T-helper 17 cell (primary cell): ENCODE results near the gene GRHL1. TPM values are rescaled to one million over a fixed set of nuclear protein-coding genes. Genes with fewer than 3 reads are reported as not detected.

Source experiments
- ATAC-seq: fragments of 150-1000 bp; cut with Tn5 transposase; 2 replicates; pipeline ENCODE4 v1.10.0; 2021; ENCODE audit warnings: mild to moderate bottlenecking, moderate library complexity
- DNase-seq, 3 donors: peaks; one replicate each; pipeline versions ENCODE4 v3.0.0 to v3.0.0-alpha.2; 2020 to 2021
- H3K9me3 ChIP-seq: one replicate; pipeline ENCODE4 v1.7.0; 2013; ENCODE audit warnings: low read length, mild to moderate bottlenecking; ENCODE audit not compliant: control insufficient read depth, poor library complexity, severe bottlenecking
- H3K27ac Mint-ChIP-seq: one replicate; pipeline ENCODE4 v1.8.0; 2022; ENCODE audit warnings: mild to moderate bottlenecking, moderate library complexity, mixed read lengths
- H3K27me3 Mint-ChIP-seq: one replicate; pipeline ENCODE4 v1.8.0; 2022; ENCODE audit warnings: mixed read lengths
- H3K36me3 Mint-ChIP-seq: one replicate; pipeline ENCODE4 v1.8.0; 2022; ENCODE audit warnings: low read depth, mixed read lengths
- H3K4me1 Mint-ChIP-seq: one replicate; pipeline ENCODE4 v1.8.0; 2022; ENCODE audit warnings: mild to moderate bottlenecking, mixed read lengths
- H3K4me3 Mint-ChIP-seq: one replicate; pipeline ENCODE4 v1.8.0; 2022; ENCODE audit warnings: mild to moderate bottlenecking, moderate library complexity, mixed read lengths
- total RNA-seq, 4 donors: library from RNA in 2 of 4; stranded (reverse) in 2 of 4; gene quantifications; one replicate each; pipeline ENCODE4 v1.2.3 and lab custom pipeline; 2022 to 2026

The GRHL1 gene
- total RNA-seq, 2 donors from 2014 or later, result 0.60 to 3.7 TPM

- ATAC-seq (no peak), DNase-seq (no peak)
- Mint-ChIP-seq H3K4me1 (peaks cover 14% of the 10 kb centered on the region), H3K36me3 (peaks cover 2% of the 10 kb centered on the region), H3K27me3 (peaks cover 47% of the 10 kb centered on the region), H3K4me3 (peak overlapping the region; percentile 94), H3K27ac (no peak overlapping the region)
- H3K9me3 ChIP-seq, result no peaks in the 10 kb centered on the region
Observed at GRCh38 chr2:9952286-9952737, 819 bp downstream of the GRHL1 start.

GRCh38 chr2:9952856-9953503, 1.5 kb downstream of the GRHL1 start:
- Mint-ChIP-seq H3K4me1 (peaks cover 14% of the 10 kb centered on the region), H3K4me3 (peak overlapping the region; percentile 94), H3K27me3 (peaks cover 51% of the 10 kb centered on the region), H3K27ac (no peak overlapping the region), H3K36me3 (peaks cover 2% of the 10 kb centered on the region)
- H3K9me3 ChIP-seq, result no peaks in the 10 kb centered on the region
- ATAC-seq, result no peak
- no peak for DNase-seq

- Mint-ChIP-seq H3K27ac (no peak overlapping the region), H3K36me3 (peaks cover 2% of the 10 kb centered on the region), H3K27me3 (peaks cover 44% of the 10 kb centered on the region), H3K4me3 (no peak overlapping the region), H3K4me1 (peaks cover 14% of the 10 kb centered on the region)
- no peak for DNase-seq
- no peak for ATAC-seq
- H3K9me3 ChIP-seq, result no peaks in the 10 kb centered on the region
Observed at GRCh38 chr2:9954136-9954535, 2.6 kb downstream of the GRHL1 start.

- ATAC-seq (no peak), DNase-seq (no peak)
- H3K9me3 ChIP-seq, result no peaks in the 10 kb centered on the region
- Mint-ChIP-seq H3K4me3 (no peak overlapping the region), H3K27ac (no peak overlapping the region), H3K27me3 (peaks cover 27% of the 10 kb centered on the region), H3K4me1 (peaks cover 5% of the 10 kb centered on the region), H3K36me3 (peaks cover 2% of the 10 kb centered on the region)
Observed at GRCh38 chr2:9958057-9958456, 6.6 kb downstream of the GRHL1 start.

- H3K27me3 Mint-ChIP-seq, result peaks cover 18% of the 10 kb centered on the region
- peaks cover 5% of the 10 kb centered on the region for H3K4me1 Mint-ChIP-seq
Observed at GRCh38 chr2:9959262-9959661, 7.8 kb downstream of the GRHL1 start.

GRCh38 chr2:9961013-9961412, 9.5 kb downstream of the GRHL1 start:
- H3K27ac Mint-ChIP-seq, result no peak overlapping the region
- H3K36me3 Mint-ChIP-seq, result peaks cover 2% of the 10 kb centered on the region
- peaks cover 10% of the 10 kb centered on the region for H3K4me1 Mint-ChIP-seq
- DNase-seq (no peak), ATAC-seq (no peak)
- peaks cover 11% of the 10 kb centered on the region for H3K27me3 Mint-ChIP-seq
- no peak overlapping the region for H3K4me3 Mint-ChIP-seq
- no peaks in the 10 kb centered on the region for H3K9me3 ChIP-seq

More at GRCh38 chr2:9959262-9959661, 7.8 kb downstream of the GRHL1 start:
- H3K9me3 ChIP-seq, result no peaks in the 10 kb centered on the region
- Mint-ChIP-seq H3K27ac (no peak overlapping the region), H3K4me3 (no peak overlapping the region), H3K36me3 (peaks cover 2% of the 10 kb centered on the region)
- DNase-seq (no peak), ATAC-seq (no peak)

- Mint-ChIP-seq H3K4me3 (no peak overlapping the region), H3K4me1 (peaks cover 10% of the 10 kb centered on the region), H3K27ac (no peak overlapping the region), H3K27me3 (peaks cover 5% of the 10 kb centered on the region), H3K36me3 (peaks cover 2% of the 10 kb centered on the region)
- ATAC-seq, result no peak
- H3K9me3 ChIP-seq, result no peaks in the 10 kb centered on the region
- no peak for DNase-seq
Observed at GRCh38 chr2:9964334-9964980, 13.0 kb downstream of the GRHL1 start.

GRCh38 chr2:9965119-9965822, 13.8 kb downstream of the GRHL1 start:
- peaks cover 2% of the 10 kb centered on the region for H3K36me3 Mint-ChIP-seq
- H3K4me3 Mint-ChIP-seq, result peak overlapping the region; percentile 73
- peaks cover 5% of the 10 kb centered on the region for H3K27me3 Mint-ChIP-seq
- no peak for DNase-seq
- no peak overlapping the region for H3K27ac Mint-ChIP-seq
- no peaks in the 10 kb centered on the region for H3K9me3 ChIP-seq
- peak; percentile 54 for ATAC-seq
- H3K4me1 Mint-ChIP-seq, result peaks cover 10% of the 10 kb centered on the region

GRCh38 chr2:9966491-9967022, 15.1 kb downstream of the GRHL1 start:
- peaks cover 10% of the 10 kb centered on the region for H3K4me1 Mint-ChIP-seq
- peaks cover 4% of the 10 kb centered on the region for H3K27me3 Mint-ChIP-seq
- ATAC-seq (no peak), DNase-seq (no peak)
- no peaks in the 10 kb centered on the region for H3K9me3 ChIP-seq
- peaks cover 2% of the 10 kb centered on the region for H3K36me3 Mint-ChIP-seq
- no peak overlapping the region for H3K27ac Mint-ChIP-seq
- H3K4me3 Mint-ChIP-seq, result no peak overlapping the region

GRCh38 chr2:9967053-9967775, 15.7 kb downstream of the GRHL1 start:
- no peak for ATAC-seq
- H3K27ac Mint-ChIP-seq, result no peak overlapping the region
- no peaks in the 10 kb centered on the region for H3K36me3 Mint-ChIP-seq
- DNase-seq, result no peak
- H3K27me3 Mint-ChIP-seq, result no peaks in the 10 kb centered on the region
- no peak overlapping the region for H3K4me3 Mint-ChIP-seq
- peaks cover 10% of the 10 kb centered on the region for H3K4me1 Mint-ChIP-seq
- no peaks in the 10 kb centered on the region for H3K9me3 ChIP-seq

- no peaks in the 10 kb centered on the region for H3K9me3 ChIP-seq
- H3K27me3 Mint-ChIP-seq, result no peaks in the 10 kb centered on the region
- H3K4me3 Mint-ChIP-seq, result no peak overlapping the region
- no peak overlapping the region for H3K27ac Mint-ChIP-seq
- no peaks in the 10 kb centered on the region for H3K36me3 Mint-ChIP-seq
- ATAC-seq, result no peak
- DNase-seq, result no peak
- H3K4me1 Mint-ChIP-seq, result peaks cover 10% of the 10 kb centered on the region
Observed at GRCh38 chr2:9968553-9969497, 17.3 kb downstream of the GRHL1 start.
